Measurements from ENCODE around the gene MLEC.
"Not testable (repeated sequence)": the region's sequence is repeated elsewhere in the genome, so short reads cannot be mapped to it uniquely, and the experiment has no call there.

The MLEC gene

GRCh38 chr12:120663741-120664140 is 23.2 kb upstream of the MLEC start:
- no peak for DNase-seq

GRCh38 chr12:120666571-120667390 is 20.2 kb upstream of the MLEC start:
- DNase-seq, result no peak

GRCh38 chr12:120668091-120668867 is 18.7 kb upstream of the MLEC start:
- DNase-seq, result no peak

- DNase-seq, result peak; percentile 14
Measured at GRCh38 chr12:120668868-120669840, 17.8 kb upstream of the MLEC start.

GRCh38 chr12:120670237-120670636 is 16.7 kb upstream of the MLEC start:
- DNase-seq, result not testable (repeated sequence)

GRCh38 chr12:120670667-120671066 is 16.3 kb upstream of the MLEC start:
- no peak for DNase-seq

- DNase-seq, result no peak
Measured at GRCh38 chr12:120674097-120674636, 12.8 kb upstream of the MLEC start.

- no peak for DNase-seq
Measured at GRCh38 chr12:120677765-120678473, 9.0 kb upstream of the MLEC start.

- no peak for DNase-seq
Measured at GRCh38 chr12:120678572-120678971, 8.4 kb upstream of the MLEC start.

- no peak for DNase-seq
Measured at GRCh38 chr12:120680165-120680738, 6.7 kb upstream of the MLEC start.

GRCh38 chr12:120684523-120684932 is 2.4 kb upstream of the MLEC start:
- DNase-seq, result no peak

- DNase-seq, result no peak
Measured at GRCh38 chr12:120685522-120685921, 1.4 kb upstream of the MLEC start.

- peak; percentile 94 for DNase-seq
Measured at GRCh38 chr12:120686151-120686689, 729 bp upstream of the MLEC start.

GRCh38 chr12:120687578-120688289 is 785 bp downstream of the MLEC start:
- no peak for DNase-seq

GRCh38 chr12:120688527-120689071 is 1.6 kb downstream of the MLEC start:
- no peak for DNase-seq

- DNase-seq, result no peak
Measured at GRCh38 chr12:120689397-120690082, 2.6 kb downstream of the MLEC start.

- no peak for DNase-seq
Measured at GRCh38 chr12:120690083-120690450, 3.1 kb downstream of the MLEC start.

GRCh38 chr12:120690978-120691377 is 4.0 kb downstream of the MLEC start:
- DNase-seq, result no peak

- DNase-seq, result peak; percentile 11
Measured at GRCh38 chr12:120692524-120693033, 5.6 kb downstream of the MLEC start.
